GM12878 (cell line): ENCODE measurements around the gene PCDHGC5. TPM values are rescaled to one million over a fixed set of nuclear protein-coding genes. Genes with fewer than 3 reads are reported as not detected.

ENCODE experiments used
- ATAC-seq: fragments of 200-7000 bp; cut with Tn5 transposase; 3 replicates; pipeline ENCODE4 v1.9.1; 2020; ENCODE audit warnings: mild to moderate bottlenecking, moderate library complexity
- BruUV-seq: library from RNA; stranded (reverse); fragments of 400-500 nt; replicated peaks from 2 replicates; lab custom pipeline; 2021; lab: Mats Ljungman, UMichigan
- CTCF ChIA-PET: fragments of 300-600 bp; sonication (Branson Sonifier 250); formaldehyde crosslinking; extraction: SDS; loops from one replicate; lab custom pipeline; 2021; ENCODE audit warnings: inconsistent platforms; lab: Yijun Ruan, JAX
- POLR2A ChIA-PET: fragments of 350-600 bp; formaldehyde crosslinking; extraction: SDS; loops from one replicate; lab custom pipeline; 2021; ENCODE audit warnings: inconsistent platforms; lab: Charles Lee
- RAD21 ChIA-PET: fragments of 300-600 bp; sonication (Branson Sonifier 250); formaldehyde crosslinking; loops from one replicate; lab custom pipeline; 2023; ENCODE audit warnings: antibody characterized with exemption; ENCODE audit not compliant: unreplicated experiment; lab: Charles Lee
- SMC1A ChIA-PET: fragments of 300-600 bp; sonication (Branson Sonifier 250); formaldehyde crosslinking; loops from one replicate; lab custom pipeline; 2023; ENCODE audit not compliant: unreplicated experiment, uncharacterized antibody; lab: Charles Lee
- DNase-seq: peaks from one replicate; pipeline ENCODE4 v3.0.0-alpha.2; 2011; ENCODE audit warnings: low read depth, low spot score
- FAIRE-seq: peaks from 3 replicates; lab custom pipeline; 2011; peaks lifted over from hg19 to GRCh38; lab: Jason Lieb, UNC
- H2AFZ ChIP-seq: 2 replicates; pipeline ENCODE4 v1.6.0; 2011; ENCODE audit warnings: low read depth, low read length, control low read depth; ENCODE audit not compliant: control insufficient read depth
- H3K27ac ChIP-seq: 2 replicates; pipeline ENCODE4 v1.5.1; 2011; ENCODE audit warnings: control low read depth; ENCODE audit not compliant: control insufficient read depth, insufficient read depth
- H3K27me3 ChIP-seq, 2 experiments: replicated peaks in 1 of 2; 2 replicates each; pipeline versions ENCODE4 v1.6.0 to v1.6.1; 2011; ENCODE audit warnings: low read length in 1 of 2; ENCODE audit not compliant: control insufficient read depth in 2 of 2, insufficient read depth in 2 of 2
- H3K36me3 ChIP-seq, 2 experiments: 2 replicates each; pipeline ENCODE4 v1.5.1; 2011; ENCODE audit warnings: low read length in 1 of 2; ENCODE audit not compliant: control insufficient read depth in 2 of 2, insufficient read depth in 2 of 2
- H3K4me1 ChIP-seq: 2 replicates; pipeline ENCODE4 v1.6.1; 2011; ENCODE audit warnings: mild to moderate bottlenecking, low read length, moderate library complexity, mixed read lengths; ENCODE audit not compliant: control insufficient read depth, insufficient read depth
- H3K4me2 ChIP-seq: 2 replicates; pipeline ENCODE4 v1.6.0; 2011; ENCODE audit warnings: control low read depth; ENCODE audit not compliant: control insufficient read depth, insufficient read depth
- H3K4me3 ChIP-seq: fragments of 200-600 bp; sonication (generic); 2 replicates; pipeline ENCODE4 v1.5.1; 2016
- H3K79me2 ChIP-seq: 2 replicates; pipeline ENCODE4 v1.6.0; 2011; ENCODE audit warnings: low read length; ENCODE audit not compliant: control insufficient read depth, insufficient read depth
- H3K9ac ChIP-seq: 2 replicates; pipeline ENCODE4 v1.8.0; 2011; ENCODE audit warnings: low read length, control low read depth, mixed read lengths; ENCODE audit not compliant: control insufficient read depth, insufficient read depth
- H3K9me3 ChIP-seq: replicated peaks from 3 replicates; pipeline ENCODE4 v1.5.1; 2011; ENCODE audit warnings: mild to moderate bottlenecking, low read length; ENCODE audit not compliant: control insufficient read depth, insufficient read depth
- H4K20me1 ChIP-seq: 2 replicates; pipeline ENCODE4 v1.6.0; 2011; ENCODE audit not compliant: control insufficient read depth, insufficient read depth
- BACH1 ChIP-seq: fragments of 450-650 bp; IDR thresholded peaks from 2 replicates; pipeline ENCODE4 v1.6.1; 2017; ENCODE audit warnings: mild to moderate bottlenecking, borderline replicate concordance
- BCLAF1 ChIP-seq: fragments of 450-650 bp; IDR thresholded peaks from 2 replicates; pipeline ENCODE4 v1.6.1; 2017; ENCODE audit warnings: antibody characterized with exemption, mild to moderate bottlenecking, moderate library complexity
- CBFB ChIP-seq: IDR thresholded peaks from 2 replicates; pipeline ENCODE4 v1.6.1; 2016; ENCODE audit warnings: antibody characterized with exemption, low read depth
- CHD4 ChIP-seq: fragments of 200-600 bp; sonication (generic); IDR thresholded peaks from 2 replicates; pipeline ENCODE4 v1.6.1; 2016; ENCODE audit warnings: mild to moderate bottlenecking
- E2F4 ChIP-seq: IDR thresholded peaks from 2 replicates; pipeline ENCODE4 v1.6.1; 2012; ENCODE audit warnings: low read depth, low read length, improper control_type of control experiment
- IRF5 ChIP-seq: fragments of 450-650 bp; IDR thresholded peaks from 2 replicates; pipeline ENCODE4 v1.6.1; 2017; ENCODE audit warnings: borderline replicate concordance
- NBN ChIP-seq: fragments of 450-650 bp; IDR thresholded peaks from 2 replicates; pipeline ENCODE4 v1.6.1; 2016
- PML ChIP-seq: IDR thresholded peaks from 2 replicates; pipeline ENCODE4 v1.6.1; 2012; ENCODE audit warnings: low read length, inconsistent platforms
- POLR2AphosphoS2 ChIP-seq: IDR thresholded peaks from 2 replicates; pipeline ENCODE4 v1.6.1; 2011; ENCODE audit warnings: low read depth, mild to moderate bottlenecking, low read length, improper control_type of control experiment, moderate library complexity
- RFX5 ChIP-seq: IDR thresholded peaks from 2 replicates; pipeline ENCODE4 v1.6.1; 2011; ENCODE audit warnings: low read depth, low read length, improper control_type of control experiment
- RUNX3 ChIP-seq: IDR thresholded peaks from 2 replicates; pipeline ENCODE4 v1.6.1; 2012; ENCODE audit warnings: low read length, inconsistent platforms
- SIX5 ChIP-seq: IDR thresholded peaks from 2 replicates; pipeline ENCODE4 v1.6.1; 2011; ENCODE audit warnings: mild to moderate bottlenecking, low read depth, low read length, moderate library complexity; ENCODE audit not compliant: severe bottlenecking
- SREBF2 ChIP-seq: IDR thresholded peaks from 2 replicates; pipeline ENCODE4 v1.6.1; 2012; ENCODE audit warnings: mild to moderate bottlenecking, low read length
- TAF1 ChIP-seq: IDR thresholded peaks from 2 replicates; pipeline ENCODE4 v1.6.1; 2011; ENCODE audit warnings: mild to moderate bottlenecking, low read depth, low read length, borderline replicate concordance
- USF1 ChIP-seq: IDR thresholded peaks from 2 replicates; pipeline ENCODE4 v1.6.1; 2011; ENCODE audit warnings: borderline replicate concordance, low read depth, mild to moderate bottlenecking, moderate library complexity, mixed read lengths, low read length; ENCODE audit not compliant: insufficient read depth; ENCODE audit errors: extremely low read length
- ZBTB33 ChIP-seq: fragments of 450-650 bp; IDR thresholded peaks from 2 replicates; pipeline ENCODE4 v1.6.1; 2017; ENCODE audit warnings: mild to moderate bottlenecking
- ZNF217 ChIP-seq: fragments of 450-650 bp; IDR thresholded peaks from 2 replicates; pipeline ENCODE4 v1.6.1; 2017; ENCODE audit warnings: antibody characterized with exemption, mild to moderate bottlenecking
- WGBS: methylation state at CpG from one replicate; pipeline ENCODE4 v1.1.6; 2016; ENCODE audit warnings: low lambda C conversion rate; ENCODE audit not compliant: insufficient replicate concordance, insufficient coverage; ENCODE audit errors: missing lambda C conversion rate; 5-methylcytosine and 5-hydroxymethylcytosine counted together
- in situ Hi-C: fragments of 300-500 bp; cut with MboI; formaldehyde crosslinking; loops from 9 replicates; pipeline ENCODE4 v1.14.3; 2018; ENCODE audit warnings: mixed read lengths
- intact Hi-C: fragments of 100-400 bp; cut with micrococcal nuclease; formaldehyde crosslinking; loops from one replicate; pipeline ENCODE4 v1.14.2; 2022; ENCODE audit not compliant: unreplicated experiment
- polyA plus RNA-seq, 11 experiments: library from polyadenylated mRNA; depleted of rRNA in 4 of 11; unstranded in 6 of 11; stranded (reverse) in 5 of 11; fragments of >200 nt; fragmentation: Nextera tagmentation in 4 of 11; fragmentation: Illumina TruSeq in 1 of 11; extraction: Ambion mirVana in 4 of 11; extraction: Trizol in 1 of 11; gene quantifications; 1 replicate in 1 of 11; 2 replicates in 10 of 11; pipeline versions ENCODE4 v1.2.1 to v1.2.3, GENCODE V29; 2011 to 2016; ENCODE audit warnings: inconsistent platforms in 2 of 11, missing spikeins in 2 of 11, low read depth in 1 of 11
- total RNA-seq, 4 experiments: library from RNA; depleted of rRNA in 3 of 4; stranded (reverse); fragments of >200 nt in 3 of 4; fragmentation: Illumina TruSeq in 1 of 4; extraction: Trizol in 1 of 4; gene quantifications; 2 replicates each; pipeline versions ENCODE4 v1.2.1 to v1.2.3, GENCODE V29; 2013 to 2021

PCDHGC5 gene
- total and polyA plus RNA-seq, 10 of the 15 experiments (the other 5 are each of a cell fraction or from before 2014, with no cell fraction given) = 0.05 to 0.87 (median 0.18) TPM; not detected in 2

- Histone ChIP-seq H2AFZ (no peak overlapping the region), H3K9me3 (no peaks in the 10 kb centered on the region), H3K36me3 (peaks cover 11 to 48% of the 10 kb centered on the region in 2 experiments), H3K27me3 (no peaks in the 10 kb centered on the region), H3K27ac (no peak overlapping the region), H3K4me2 (no peak overlapping the region), H3K4me1 (peaks cover 19% of the 10 kb centered on the region), H4K20me1 (no peaks in the 10 kb centered on the region), H3K79me2 (no peaks in the 10 kb centered on the region), H3K9ac (no peak overlapping the region), H3K4me3 (no peak overlapping the region)
- intact Hi-C loops = loop anchor here (1.0 kb wide), 4 partner anchors 33 to 104 kb away; partner anchors contain the start of genes PCDHGA12 and PCDHGC3
- in situ Hi-C loops = no loop called here
- RAD21 ChIA-PET = interaction anchor here (1.1 to 6.2 kb wide), 11 partner anchors 13 to 154 kb away, joined by 3 to 77 read pairs (median 10); partner anchors contain the start of genes PCDHGA10, PCDHGA11, PCDHGA12 and PCDHGB3
- DNase-seq (no peak), FAIRE-seq (no peak), ATAC-seq (no peak)
- POLR2A ChIA-PET = interaction anchor here (1.0 to 2.4 kb wide), 5 partner anchors 10 to 49 kb away, joined by 3 to 10 read pairs (median 3); no protein-coding TSS in a partner anchor
- WGBS = 97% methylated on average over 8 of the region's 8 CpGs
- no TSS peak for BruUV-seq
- SMC1A ChIA-PET = interaction anchor here (1.0 to 13.7 kb wide), 16 partner anchors 13 to 204 kb away, joined by 3 to 176 read pairs (median 6); partner anchors contain the start of genes PCDHGA10, PCDHGA11, PCDHGA12 and PCDHGB7
- CTCF ChIA-PET = interaction anchor here (0.9 to 11.2 kb wide), 32 partner anchors 10 to 154 kb away, joined by 3 to 194 read pairs (median 8); partner anchors contain the start of genes PCDHGA10, PCDHGA11, PCDHGA12 and PCDHGA9
- no peak for TF ChIP-seq E2F4
- TF ChIP-seq BACH1 = no peak
- no peak for TF ChIP-seq USF1
- no peak for TF ChIP-seq POLR2AphosphoS2
- no peak for TF ChIP-seq CBFB
- TF ChIP-seq SREBF2 = no peak
- TF ChIP-seq IRF5 = no peak
- TF ChIP-seq TAF1 = no peak
- no peak for TF ChIP-seq ZNF217
- no peak for TF ChIP-seq NBN
- no peak for TF ChIP-seq BCLAF1
- no peak for TF ChIP-seq SIX5
- TF ChIP-seq PML = no peak
- TF ChIP-seq RFX5 = no peak
- TF ChIP-seq RUNX3 = no peak
- TF ChIP-seq CHD4 = no peak
- TF ChIP-seq ZBTB33 = no peak
Observed at GRCh38 chr5:141523991-141524390, 35.1 kb downstream of the PCDHGC5 start.
